GM21447 (cell line): ENCODE results near the gene SUGCT.

Experiments
- ATAC-seq: cut with Tn5 transposase; IDR thresholded peaks from one replicate; pipeline ENCODE4 v1.9.1; 2021; ENCODE audit not compliant: unreplicated experiment

The SUGCT gene

GRCh38 chr7:40888499-40888898, 753.7 kb downstream of the SUGCT start:
- ATAC-seq = no peak

- no peak for ATAC-seq
Observed at GRCh38 chr7:40889099-40889498, 754.3 kb downstream of the SUGCT start.

- no peak for ATAC-seq
Observed at GRCh38 chr7:40889539-40889938, 754.7 kb downstream of the SUGCT start.

GRCh38 chr7:40890088-40890692, 755.4 kb downstream of the SUGCT start:
- no peak for ATAC-seq

GRCh38 chr7:40891232-40891631, 756.4 kb downstream of the SUGCT start:
- no peak for ATAC-seq

- no peak for ATAC-seq
Observed at GRCh38 chr7:40899151-40899550, 764.3 kb downstream of the SUGCT start.

GRCh38 chr7:40899636-40900507, 765.1 kb downstream of the SUGCT start:
- no peak for ATAC-seq

GRCh38 chr7:40903872-40904271, 769.1 kb downstream of the SUGCT start:
- no peak for ATAC-seq

GRCh38 chr7:40907286-40907685, 772.5 kb downstream of the SUGCT start:
- ATAC-seq = no peak

GRCh38 chr7:40909346-40909980, 774.7 kb downstream of the SUGCT start:
- ATAC-seq = no peak
